ENCODE measurements around the gene PYGM. TPM values are rescaled to one million over a fixed set of nuclear protein-coding genes. Genes with fewer than 3 reads are reported as not detected.

PYGM gene
- total and polyA plus RNA-seq, 12 donors = 1.4 to 10.1 (median 3.8) TPM

DNA sequence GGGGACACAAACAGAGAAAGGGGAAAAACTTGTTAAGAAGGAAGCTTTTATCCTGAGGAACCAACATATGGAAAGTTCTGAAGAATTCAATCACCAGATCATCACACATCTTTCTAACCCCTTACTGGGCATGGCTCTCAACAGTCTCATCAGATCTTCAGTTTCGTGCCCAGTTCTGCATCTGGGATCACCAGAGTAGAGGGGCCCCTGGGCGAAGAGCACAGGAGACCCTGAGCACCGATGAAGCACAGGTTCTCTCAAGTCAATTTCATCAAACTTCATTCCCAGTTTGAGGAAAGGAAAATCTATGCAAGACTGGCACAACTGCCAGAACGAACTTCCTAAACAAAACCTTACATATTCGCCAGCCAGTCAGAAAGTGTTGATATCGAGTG, 8.5 kb upstream of the PYGM start:
- intact Hi-C loops (cut with DNase I) = no loop called here
- Histone ChIP-seq H3K9me3 (replicated peaks in 1 of 3) (peaks cover 0 to 4% (median 0%) of the 10 kb centered on the region in 3 donors), H3K4me1 (replicated peaks in 1 of 2) (peaks cover 14 to 56% of the 10 kb centered on the region in 2 donors), H3K36me3 (replicated peaks in 1 of 2) (peaks cover 0 to 100% of the 10 kb centered on the region in 2 donors), H3K27me3 (no peaks in the 10 kb centered on the region), H3K4me3 (no peak overlapping the region), H3K27ac (peak overlapping the region in 2 of 5 donors; percentile 52 to 83)
- peak in 1 of 7 donors; percentile 11 for DNase-seq
- TF ChIP-seq POLR2A (IDR thresholded peaks at IDR 0.05) = no peak
- TF ChIP-seq, protein P1, sequence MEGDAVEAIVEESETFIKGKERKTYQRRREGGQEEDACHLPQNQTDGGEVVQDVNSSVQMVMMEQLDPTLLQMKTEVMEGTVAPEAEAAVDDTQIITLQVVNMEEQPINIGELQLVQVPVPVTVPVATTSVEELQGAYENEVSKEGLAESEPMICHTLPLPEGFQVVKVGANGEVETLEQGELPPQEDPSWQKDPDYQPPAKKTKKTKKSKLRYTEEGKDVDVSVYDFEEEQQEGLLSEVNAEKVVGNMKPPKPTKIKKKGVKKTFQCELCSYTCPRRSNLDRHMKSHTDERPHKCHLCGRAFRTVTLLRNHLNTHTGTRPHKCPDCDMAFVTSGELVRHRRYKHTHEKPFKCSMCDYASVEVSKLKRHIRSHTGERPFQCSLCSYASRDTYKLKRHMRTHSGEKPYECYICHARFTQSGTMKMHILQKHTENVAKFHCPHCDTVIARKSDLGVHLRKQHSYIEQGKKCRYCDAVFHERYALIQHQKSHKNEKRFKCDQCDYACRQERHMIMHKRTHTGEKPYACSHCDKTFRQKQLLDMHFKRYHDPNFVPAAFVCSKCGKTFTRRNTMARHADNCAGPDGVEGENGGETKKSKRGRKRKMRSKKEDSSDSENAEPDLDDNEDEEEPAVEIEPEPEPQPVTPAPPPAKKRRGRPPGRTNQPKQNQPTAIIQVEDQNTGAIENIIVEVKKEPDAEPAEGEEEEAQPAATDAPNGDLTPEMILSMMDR (IDR thresholded peaks at IDR 0.05) = no peak
- 82 to 94% (median 85%) methylated on average over 6 of the region's 6 CpGs for WGBS, 4 donors

DNA sequence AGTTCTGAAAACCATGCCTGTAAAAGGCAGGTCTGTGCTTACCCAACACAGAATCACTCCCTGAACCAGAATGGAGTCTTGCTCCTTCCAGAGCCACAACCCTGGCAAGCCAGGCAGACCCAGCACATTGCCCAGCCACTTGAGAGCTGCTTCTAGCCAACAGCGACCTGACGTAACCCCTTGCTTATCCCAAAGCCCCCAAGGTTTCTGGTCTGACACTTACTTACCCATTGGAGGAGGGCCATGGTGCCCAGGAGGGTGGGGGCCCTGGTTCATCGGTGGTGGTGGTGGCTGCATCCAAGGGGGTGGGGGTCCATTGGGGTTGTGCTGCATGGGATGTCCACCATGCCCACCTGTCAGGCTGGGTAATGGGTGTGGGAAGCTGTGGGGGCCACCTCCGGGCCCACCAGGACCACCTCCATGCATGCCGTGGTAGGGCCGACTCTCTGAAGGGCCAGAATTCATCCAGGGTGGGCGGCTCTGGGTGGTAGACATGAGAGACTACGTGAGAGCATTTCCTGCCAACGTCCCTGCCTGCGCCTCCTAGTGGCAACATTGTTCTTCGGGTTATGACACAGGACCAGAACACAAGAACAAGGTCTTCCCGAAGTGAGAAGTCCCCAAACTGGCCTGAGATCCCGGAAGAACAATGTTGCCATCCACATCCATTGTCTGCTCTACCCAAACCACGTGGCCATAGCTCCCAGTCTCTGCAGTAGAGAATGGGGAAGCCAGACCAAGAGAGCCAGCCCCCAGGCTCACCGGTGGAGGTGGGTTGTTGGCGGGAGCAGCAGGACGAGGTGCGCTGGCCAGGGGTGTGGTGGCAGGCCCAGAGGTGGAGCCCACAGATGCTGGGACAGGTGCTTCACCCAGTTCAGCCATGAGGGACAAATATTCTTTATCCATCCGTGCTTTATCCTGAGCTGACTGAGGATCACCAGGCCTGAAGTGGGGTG, 7.8 kb upstream of the PYGM start:
- H3K36me3 ChIP-seq (replicated peaks in 1 of 2) = peaks cover 0 to 98% of the 10 kb centered on the region in 2 donors
- 44 to 62% (median 48%) methylated on average over 11 to 19 of the region's 19 CpGs for WGBS, 4 donors
- H3K27ac ChIP-seq = peak overlapping the region in 3 of 5 donors; percentile 52 to 83 (median 57)

GRCh38 chr11:64766881-64767280, 7.1 kb upstream of the PYGM start:
- TF ChIP-seq, protein P1 (IDR thresholded peaks at IDR 0.05) = no peak
- TF ChIP-seq POLR2A (IDR thresholded peaks at IDR 0.05) = no peak
- Histone ChIP-seq H3K4me3 (no peak overlapping the region), H3K27me3 (no peaks in the 10 kb centered on the region), H3K4me1 (replicated peaks in 1 of 2) (peaks cover 27 to 57% of the 10 kb centered on the region in 2 donors), H3K27ac (peak overlapping the region in 2 of 5 donors; percentile 57 to 83), H3K9me3 (replicated peaks in 1 of 3) (peaks cover 0 to 4% (median 0%) of the 10 kb centered on the region in 3 donors), H3K36me3 (replicated peaks in 1 of 2) (peaks cover 0 to 91% of the 10 kb centered on the region in 2 donors)
- 88 to 93% (median 90%) methylated on average over 9 to 11 of the region's 11 CpGs for WGBS, 4 donors
- intact Hi-C loops (cut with DNase I) = no loop called here
- DNase-seq = peak in 2 of 7 donors; percentile 20 to 30

More for the DNA sequence above, 7.8 kb upstream of the PYGM start:
- Histone ChIP-seq H3K9me3 (replicated peaks in 1 of 3) (peaks cover 0 to 4% (median 0%) of the 10 kb centered on the region in 3 donors), H3K27me3 (no peaks in the 10 kb centered on the region), H3K4me3 (no peak overlapping the region), H3K4me1 (replicated peaks in 1 of 2) (peaks cover 20 to 56% of the 10 kb centered on the region in 2 donors)
- intact Hi-C loops (cut with DNase I) = no loop called here
- TF ChIP-seq, protein P1 (IDR thresholded peaks at IDR 0.05) = peak; percentile 67 to 80 (median 76)
- no peak for TF ChIP-seq POLR2A (IDR thresholded peaks at IDR 0.05)
- DNase-seq = peak; percentile 73 to 92 (median 83)
